ENCODE data around the gene RTL5. TPM values are rescaled to one million over a fixed set of nuclear protein-coding genes. Genes with fewer than 3 reads are reported as not detected.

The RTL5 gene
- total RNA-seq, 2 experiments from 2014 or later = not detected

- H3K27ac ChIP-seq (ENCODE audit: low read depth, low read length, poor library complexity, severe bottlenecking) = no peak overlapping the region
- no peak for TF ChIP-seq EZH2phosphoT487 (IDR thresholded peaks at IDR 0.05; ENCODE audit: borderline replicate concordance, low read depth, low read length)
- TF ChIP-seq CTCF (conservative IDR thresholded peaks at IDR 0.05; ENCODE audit: low read length) = no peak
- H3K36me3 ChIP-seq (ENCODE audit: insufficient read depth, low read length) = no peaks in the 10 kb centered on the region
- no peak overlapping the region for H3K4me3 ChIP-seq (ENCODE audit: low read depth, low read length, poor library complexity, severe bottlenecking)
- H3K4me2 ChIP-seq (ENCODE audit: low read length) = no peak overlapping the region
- ChIA-PET CTCF (ENCODE audit: unreplicated experiment) (no interaction called here), POLR2A (no interaction called here)
- no peak overlapping the region for H2AFZ ChIP-seq (ENCODE audit: low read length)
- no peaks in the 10 kb centered on the region for H3K79me2 ChIP-seq (ENCODE audit: insufficient read depth, low read depth, low read length)
- no TSS peak for BruUV-seq (replicated peaks)
- no peak for DNase-seq (ENCODE audit: low spot score)
- intact Hi-C loops (cut with micrococcal nuclease; ENCODE audit: unreplicated experiment) = no loop called here
- H3K9me2 ChIP-seq (ENCODE audit: insufficient read depth, low read length) = no peaks in the 10 kb centered on the region
- H3K4me1 ChIP-seq (ENCODE audit: insufficient read depth, low read length, poor library complexity, severe bottlenecking) = no peaks in the 10 kb centered on the region
- no peaks in the 10 kb centered on the region for H3K9me3 ChIP-seq (ENCODE audit: low read length)
- H4K20me1 ChIP-seq (ENCODE audit: insufficient read depth, low read length) = no peaks in the 10 kb centered on the region
These were observed 30.1 kb downstream of the RTL5 start for GRCh38 chrX:72101597-72102037.

GRCh38 chrX:72100824-72101351 is 30.8 kb downstream of the RTL5 start:
- intact Hi-C loops (cut with micrococcal nuclease; ENCODE audit: unreplicated experiment) = no loop called here
- Histone ChIP-seq H2AFZ (ENCODE audit: low read length) (no peak overlapping the region), H3K9me3 (ENCODE audit: low read length) (no peaks in the 10 kb centered on the region), H4K20me1 (ENCODE audit: insufficient read depth, low read length) (no peaks in the 10 kb centered on the region), H3K36me3 (ENCODE audit: insufficient read depth, low read length) (no peaks in the 10 kb centered on the region), H3K4me2 (ENCODE audit: low read length) (no peak overlapping the region), H3K9me2 (ENCODE audit: insufficient read depth, low read length) (no peaks in the 10 kb centered on the region), H3K4me1 (ENCODE audit: insufficient read depth, low read length, poor library complexity, severe bottlenecking) (no peaks in the 10 kb centered on the region), H3K27ac (ENCODE audit: low read depth, low read length, poor library complexity, severe bottlenecking) (no peak overlapping the region), H3K79me2 (ENCODE audit: insufficient read depth, low read depth, low read length) (no peaks in the 10 kb centered on the region), H3K4me3 (ENCODE audit: low read depth, low read length, poor library complexity, severe bottlenecking) (no peak overlapping the region)
- CTCF ChIA-PET (ENCODE audit: unreplicated experiment) = no interaction called here
- POLR2A ChIA-PET = no interaction called here
- no TSS peak for BruUV-seq (replicated peaks)
- TF ChIP-seq EZH2phosphoT487 (IDR thresholded peaks at IDR 0.05; ENCODE audit: borderline replicate concordance, low read depth, low read length) = no peak
- no peak for TF ChIP-seq CTCF (conservative IDR thresholded peaks at IDR 0.05; ENCODE audit: low read length)
- DNase-seq (ENCODE audit: low spot score) = no peak

GRCh38 chrX:72100051-72100755 is 31.5 kb downstream of the RTL5 start:
- no peak overlapping the region for H3K27ac ChIP-seq (ENCODE audit: low read depth, low read length, poor library complexity, severe bottlenecking)
- POLR2A ChIA-PET = no interaction called here
- DNase-seq (ENCODE audit: low spot score) = no peak
- H4K20me1 ChIP-seq (ENCODE audit: insufficient read depth, low read length) = no peaks in the 10 kb centered on the region
- TF ChIP-seq EZH2phosphoT487 (IDR thresholded peaks at IDR 0.05; ENCODE audit: borderline replicate concordance, low read depth, low read length) (no peak), CTCF (conservative IDR thresholded peaks at IDR 0.05; ENCODE audit: low read length) (no peak)
- no peak overlapping the region for H3K4me2 ChIP-seq (ENCODE audit: low read length)
- no peak overlapping the region for H2AFZ ChIP-seq (ENCODE audit: low read length)
- no TSS peak for BruUV-seq (replicated peaks)
- H3K9me3 ChIP-seq (ENCODE audit: low read length) = no peaks in the 10 kb centered on the region
- intact Hi-C loops (cut with micrococcal nuclease; ENCODE audit: unreplicated experiment) = no loop called here
- CTCF ChIA-PET (ENCODE audit: unreplicated experiment) = interaction anchor here (0.5 kb wide), 1 partner anchor 970 kb away, joined by 7 read pairs; no protein-coding TSS in a partner anchor
- H3K36me3 ChIP-seq (ENCODE audit: insufficient read depth, low read length) = no peaks in the 10 kb centered on the region
- no peaks in the 10 kb centered on the region for H3K9me2 ChIP-seq (ENCODE audit: insufficient read depth, low read length)
- no peak overlapping the region for H3K4me3 ChIP-seq (ENCODE audit: low read depth, low read length, poor library complexity, severe bottlenecking)
- H3K79me2 ChIP-seq (ENCODE audit: insufficient read depth, low read depth, low read length) = no peaks in the 10 kb centered on the region
- no peaks in the 10 kb centered on the region for H3K4me1 ChIP-seq (ENCODE audit: insufficient read depth, low read length, poor library complexity, severe bottlenecking)
